IMR-90 (cell line): ENCODE data around the gene ELMO1. TPM values are rescaled to one million over a fixed set of nuclear protein-coding genes. Genes with fewer than 3 reads are reported as not detected.

Experiments used
- ATAC-seq: fragments of 200-7000 bp; cut with Tn5 transposase; 2 replicates; pipeline ENCODE4 v1.9.1; 2020; ENCODE audit warnings: low read depth, mild to moderate bottlenecking, moderate library complexity
- BruUV-seq: library from RNA; stranded (reverse); fragments of 400-500 nt; replicated peaks from 2 replicates; lab custom pipeline; 2021; lab: Mats Ljungman, UMichigan
- CTCF ChIA-PET: fragments of 300-600 bp; formaldehyde crosslinking; extraction: SDS; loops from one replicate; lab custom pipeline; 2021; ENCODE audit warnings: antibody characterized with exemption; lab: Yijun Ruan, JAX
- POLR2A ChIA-PET: fragments of 300-600 bp; sonication (Branson Sonifier 250); formaldehyde crosslinking; loops from one replicate; lab custom pipeline; 2022; ENCODE audit warnings: antibody characterized with exemption; ENCODE audit not compliant: unreplicated experiment; lab: Charles Lee
- DNase-seq: peaks from one replicate; pipeline ENCODE4 v3.0.0; 2013
- H2AFZ ChIP-seq: replicated peaks from 2 replicates; pipeline ENCODE3; 2013; ENCODE audit warnings: low read length, mild to moderate bottlenecking; ENCODE audit not compliant: poor library complexity
- H2AK5ac ChIP-seq: 2 replicates; pipeline ENCODE4 v1.6.1; 2013; ENCODE audit warnings: low read depth, low read length, inconsistent platforms
- H2AK9ac ChIP-seq: replicated peaks from 2 replicates; pipeline ENCODE3; 2013; ENCODE audit warnings: mild to moderate bottlenecking, low read depth, low read length, moderate library complexity; ENCODE audit not compliant: poor library complexity
- H2BK120ac ChIP-seq: 2 replicates; pipeline ENCODE4 v1.6.1; 2013; ENCODE audit warnings: low read depth, low read length, inconsistent platforms
- H2BK15ac ChIP-seq: 3 replicates; pipeline ENCODE4 v1.6.1; 2013; ENCODE audit warnings: low read depth, low read length, inconsistent platforms
- H2BK20ac ChIP-seq: 2 replicates; pipeline ENCODE4 v1.6.1; 2013; ENCODE audit warnings: low read depth, mild to moderate bottlenecking, inconsistent platforms, low read length, moderate library complexity
- H2BK5ac ChIP-seq: 2 replicates; pipeline ENCODE4 v1.6.1; 2013; ENCODE audit warnings: mild to moderate bottlenecking, low read depth, low read length, inconsistent platforms; ENCODE audit not compliant: poor library complexity, severe bottlenecking
- H3K14ac ChIP-seq: replicated peaks from 2 replicates; pipeline ENCODE4 v1.6.1; 2013; ENCODE audit warnings: low read depth, low read length, inconsistent platforms
- H3K18ac ChIP-seq: 2 replicates; pipeline ENCODE4 v1.6.1; 2013; ENCODE audit warnings: low read depth, low read length, control low read depth
- H3K23ac ChIP-seq: 2 replicates; pipeline ENCODE4 v1.6.1; 2013; ENCODE audit warnings: low read depth, low read length, inconsistent platforms
- H3K27ac ChIP-seq: 2 replicates; pipeline ENCODE4 v1.5.1; 2013; ENCODE audit warnings: mild to moderate bottlenecking, control low read depth, low read length; ENCODE audit not compliant: insufficient read depth
- H3K27me3 ChIP-seq: 2 replicates; pipeline ENCODE4 v1.6.1; 2013; ENCODE audit warnings: low read length; ENCODE audit not compliant: control insufficient read depth, insufficient read depth
- H3K36me3 ChIP-seq: 2 replicates; pipeline ENCODE4 v1.6.1; 2013; ENCODE audit warnings: low read length, mixed read lengths; ENCODE audit not compliant: control insufficient read depth, insufficient read depth
- H3K4ac ChIP-seq: 2 replicates; pipeline ENCODE4 v1.6.1; 2013; ENCODE audit warnings: low read depth, low read length, inconsistent platforms
- H3K4me1 ChIP-seq: 2 replicates; pipeline ENCODE4 v1.6.1; 2013; ENCODE audit warnings: low read length, mixed read lengths; ENCODE audit not compliant: control insufficient read depth, insufficient read depth
- H3K4me2 ChIP-seq: 2 replicates; pipeline ENCODE4 v1.6.1; 2013; ENCODE audit warnings: low read depth, mild to moderate bottlenecking, control low read depth, low read length, moderate library complexity
- H3K4me3 ChIP-seq: 2 replicates; pipeline ENCODE4 v1.5.1; 2013; ENCODE audit warnings: low read depth, mild to moderate bottlenecking, control low read depth, low read length, moderate library complexity; ENCODE audit not compliant: insufficient read depth
- H3K56ac ChIP-seq: 2 replicates; pipeline ENCODE4 v1.6.1; 2013; ENCODE audit warnings: low read length, inconsistent platforms; ENCODE audit not compliant: insufficient read depth; ENCODE audit errors: extremely low read depth
- H3K79me1 ChIP-seq, 2 experiments: 2 replicates each; pipeline ENCODE4 v1.6.1; 2013; ENCODE audit warnings: low read length in 2 of 2, inconsistent platforms in 1 of 2, low read depth in 1 of 2
- H3K9ac ChIP-seq: 2 replicates; pipeline ENCODE4 v1.6.1; 2013; ENCODE audit warnings: low read depth, low read length, control low read depth
- H3K9me1 ChIP-seq: 2 replicates; pipeline ENCODE4 v1.6.1; 2013; ENCODE audit warnings: low read length, inconsistent platforms; ENCODE audit not compliant: insufficient read depth
- H3K9me3 ChIP-seq: 2 replicates; pipeline ENCODE4 v1.6.1; 2013; ENCODE audit warnings: low read length; ENCODE audit not compliant: control insufficient read depth, insufficient read depth
- H4K20me1 ChIP-seq: 2 replicates; pipeline ENCODE4 v1.6.1; 2013; ENCODE audit warnings: low read length, inconsistent platforms; ENCODE audit not compliant: insufficient read depth
- H4K5ac ChIP-seq: 2 replicates; pipeline ENCODE4 v1.6.1; 2013; ENCODE audit warnings: mild to moderate bottlenecking, low read depth, low read length, control low read depth
- H4K8ac ChIP-seq, 2 experiments: 2 replicates each; pipeline ENCODE4 v1.6.1; 2013; ENCODE audit warnings: low read depth in 2 of 2, low read length in 2 of 2, control low read depth in 1 of 2, inconsistent platforms in 1 of 2
- H4K91ac ChIP-seq: 2 replicates; pipeline ENCODE4 v1.6.1; 2013; ENCODE audit warnings: low read depth, low read length, inconsistent platforms; ENCODE audit not compliant: insufficient read depth
- MAFK ChIP-seq: IDR thresholded peaks from 2 replicates; pipeline ENCODE4 v1.6.1; 2012; ENCODE audit warnings: low read depth, low read length, improper control_type of control experiment
- WGBS, 2 experiments: methylation state at CpG; one replicate each; pipeline versions ENCODE4 v1.1.5 to v1.1.7; 2013; ENCODE audit warnings: missing lambda C conversion rate in 2 of 2; ENCODE audit not compliant: insufficient read length in 1 of 2; ENCODE audit errors: extremely low coverage in 2 of 2; 5-methylcytosine and 5-hydroxymethylcytosine counted together
- dilution Hi-C: fragments of 300-500 bp; cut with HindIII; formaldehyde crosslinking; loops from one replicate; pipeline ENCODE4 v1.14.3; 2018; ENCODE audit warnings: low sequenced_read_pairs; ENCODE audit not compliant: unreplicated experiment
- in situ Hi-C: fragments of 300-500 bp; cut with MboI; formaldehyde crosslinking; loops from 3 replicates; pipeline ENCODE4 v1.14.3; 2019; ENCODE audit warnings: low sequenced_read_pairs, inconsistent platforms, mixed read lengths
- intact Hi-C: fragments of 100-400 bp; cut with micrococcal nuclease; formaldehyde crosslinking; loops from 2 replicates; pipeline ENCODE4 v1.10.0; 2022
- polyA plus RNA-seq, 3 experiments: library from polyadenylated mRNA; depleted of rRNA; stranded (reverse); fragments of >200 nt; gene quantifications; 2 replicates each; pipeline ENCODE4 v1.2.3, GENCODE V29; 2012; ENCODE audit warnings: low replicate concordance in 1 of 3
- total RNA-seq: library from RNA; depleted of rRNA; stranded (reverse); fragments of >200 nt; gene quantifications from 2 replicates; pipeline ENCODE4 v1.2.3, GENCODE V29; 2012

The ELMO1 gene
- total and polyA plus RNA-seq, 2 of the 4 experiments (the other 2 are of a cell fraction): 0.03 TPM; not detected in 1

DNA sequence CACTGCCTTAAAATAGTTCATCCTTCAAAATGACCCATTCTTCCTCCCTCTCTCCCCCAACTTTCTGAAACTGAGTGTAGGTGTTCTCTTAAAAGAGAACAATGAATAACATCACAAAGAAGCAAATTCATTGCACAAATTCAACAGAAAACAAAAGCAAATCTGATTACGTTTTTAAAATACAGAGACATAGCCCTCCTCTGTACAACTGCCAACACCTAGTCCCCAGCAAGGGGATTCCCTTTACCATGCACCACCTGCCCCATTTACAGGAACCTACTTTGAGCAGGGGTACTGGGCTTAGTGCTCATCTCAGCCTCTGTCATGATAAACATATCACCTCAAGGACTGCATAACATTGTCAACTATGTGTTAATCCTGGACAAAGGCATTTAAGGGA, 421.6 kb downstream of the ELMO1 start:
- DNase-seq: no peak
- H3K36me3 ChIP-seq: no peaks in the 10 kb centered on the region
- in situ Hi-C loops: no loop called here
- H3K14ac ChIP-seq: no peak overlapping the region
- no peak overlapping the region for H4K8ac ChIP-seq
- H2AFZ ChIP-seq: no peak overlapping the region
- peaks cover 5% of the 10 kb centered on the region; the same call in 1 of the 2 replicates for H3K4me1 ChIP-seq
- no peak overlapping the region for H3K23ac ChIP-seq
- H3K56ac ChIP-seq: no peak overlapping the region
- no peak overlapping the region for H3K4ac ChIP-seq
- no peak overlapping the region for H3K27ac ChIP-seq
- no peak overlapping the region for H2BK15ac ChIP-seq
- no peak overlapping the region for H3K18ac ChIP-seq
- ChIA-PET CTCF (interaction anchor here (0.9 to 1.4 kb wide), 2 partner anchors 20 to 171 kb away, joined by 3 to 8 read pairs; no protein-coding TSS in a partner anchor), POLR2A (no interaction called here)
- H3K4me2 ChIP-seq: no peak overlapping the region
- H3K27me3 ChIP-seq: no peaks in the 10 kb centered on the region; the same call in 1 of the 2 replicates
- H2BK5ac ChIP-seq: no peak overlapping the region
- H3K9ac ChIP-seq: no peak overlapping the region
- no peak overlapping the region for H3K4me3 ChIP-seq
- no TSS peak for BruUV-seq
- no peaks in the 10 kb centered on the region for H3K79me1 ChIP-seq
- no peak overlapping the region for H2AK9ac ChIP-seq
- H2BK120ac ChIP-seq: no peak overlapping the region; the same call in 1 of the 2 replicates
- no peak overlapping the region for H4K91ac ChIP-seq
- intact Hi-C loops: loop anchor here (1.0 to 5.0 kb wide), 3 partner anchors 60 to 170 kb away; no protein-coding TSS in a partner anchor
- no peak overlapping the region for H2AK5ac ChIP-seq
- no peaks in the 10 kb centered on the region for H4K20me1 ChIP-seq
- WGBS, 2 experiments: 100% methylated on average over 1 of the region's 1 CpG; no CpG with 5 or more reads in 1 of the 2 experiments
- H3K9me1 ChIP-seq: no peaks in the 10 kb centered on the region; the same call in 1 of the 2 replicates
- no peak overlapping the region for H4K5ac ChIP-seq
- no peaks in the 10 kb centered on the region for H3K9me3 ChIP-seq
- TF ChIP-seq MAFK: no peak
- no peak overlapping the region; the same call in 1 of the 2 replicates for H2BK20ac ChIP-seq
- ATAC-seq: no peak
- dilution Hi-C loops: no loop called here
